Neural cell (in vitro differentiated cells): ENCODE data around the gene ITGBL1.

Experiments
- EP300 ChIP-seq: fragments of 450-650 bp; conservative IDR thresholded peaks from 2 replicates; pipeline ENCODE4 v1.6.1; 2014; ENCODE audit warnings: antibody characterized with exemption, mild to moderate bottlenecking, moderate library complexity; ENCODE audit not compliant: poor library complexity, severe bottlenecking
- POLR2AphosphoS5 ChIP-seq: IDR thresholded peaks from 2 replicates; pipeline ENCODE4 v1.6.1; 2012
- TF ChIP-seq, protein P1 (sequence below): fragments of 450-650 bp; IDR thresholded peaks from 2 replicates; pipeline ENCODE4 v1.5.1; 2014; ENCODE audit warnings: antibody characterized with exemption, mild to moderate bottlenecking, moderate library complexity; ENCODE audit not compliant: poor library complexity, severe bottlenecking

DNA sequence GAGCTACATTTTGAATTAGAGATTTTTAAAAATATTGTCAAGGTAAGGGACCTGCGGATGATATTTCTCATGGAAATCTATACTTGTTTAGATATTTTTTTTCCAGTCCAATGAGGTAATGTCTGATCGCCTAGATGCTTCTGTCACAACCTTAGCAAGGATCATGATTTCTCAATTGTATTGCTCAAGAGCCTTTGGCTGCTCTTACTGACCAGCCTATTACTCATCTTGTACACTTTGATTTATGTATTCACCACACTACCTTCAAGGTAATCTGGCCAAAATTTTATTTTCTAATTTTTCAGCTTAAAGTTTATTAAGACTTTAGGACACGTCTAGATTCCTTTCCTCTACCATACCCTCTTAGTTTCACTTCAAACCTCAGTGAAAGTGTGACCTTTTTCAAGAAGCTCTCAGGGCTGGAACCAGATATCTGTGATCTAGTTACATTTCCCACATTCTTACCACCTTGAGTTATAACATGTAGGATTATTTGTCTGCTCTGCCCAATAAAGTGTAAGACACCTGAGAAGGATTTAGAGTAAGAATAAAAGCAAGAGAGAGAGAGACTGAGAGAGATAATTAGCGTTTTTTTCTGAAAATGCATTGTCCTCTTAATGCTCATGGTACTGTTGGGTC, 197.1 kb downstream of the ITGBL1 start:
- TF ChIP-seq, protein P1, sequence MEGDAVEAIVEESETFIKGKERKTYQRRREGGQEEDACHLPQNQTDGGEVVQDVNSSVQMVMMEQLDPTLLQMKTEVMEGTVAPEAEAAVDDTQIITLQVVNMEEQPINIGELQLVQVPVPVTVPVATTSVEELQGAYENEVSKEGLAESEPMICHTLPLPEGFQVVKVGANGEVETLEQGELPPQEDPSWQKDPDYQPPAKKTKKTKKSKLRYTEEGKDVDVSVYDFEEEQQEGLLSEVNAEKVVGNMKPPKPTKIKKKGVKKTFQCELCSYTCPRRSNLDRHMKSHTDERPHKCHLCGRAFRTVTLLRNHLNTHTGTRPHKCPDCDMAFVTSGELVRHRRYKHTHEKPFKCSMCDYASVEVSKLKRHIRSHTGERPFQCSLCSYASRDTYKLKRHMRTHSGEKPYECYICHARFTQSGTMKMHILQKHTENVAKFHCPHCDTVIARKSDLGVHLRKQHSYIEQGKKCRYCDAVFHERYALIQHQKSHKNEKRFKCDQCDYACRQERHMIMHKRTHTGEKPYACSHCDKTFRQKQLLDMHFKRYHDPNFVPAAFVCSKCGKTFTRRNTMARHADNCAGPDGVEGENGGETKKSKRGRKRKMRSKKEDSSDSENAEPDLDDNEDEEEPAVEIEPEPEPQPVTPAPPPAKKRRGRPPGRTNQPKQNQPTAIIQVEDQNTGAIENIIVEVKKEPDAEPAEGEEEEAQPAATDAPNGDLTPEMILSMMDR = no peak
- TF ChIP-seq EP300 (no peak), POLR2AphosphoS5 (no peak)
